ENCODE measurements around the gene MEIS3. TPM values are rescaled to one million over a fixed set of nuclear protein-coding genes. Genes with fewer than 3 reads are reported as not detected.

Gene MEIS3
- total RNA-seq, 2 donors from 2014 or later: 16.2 to 41.6 TPM

DNA sequence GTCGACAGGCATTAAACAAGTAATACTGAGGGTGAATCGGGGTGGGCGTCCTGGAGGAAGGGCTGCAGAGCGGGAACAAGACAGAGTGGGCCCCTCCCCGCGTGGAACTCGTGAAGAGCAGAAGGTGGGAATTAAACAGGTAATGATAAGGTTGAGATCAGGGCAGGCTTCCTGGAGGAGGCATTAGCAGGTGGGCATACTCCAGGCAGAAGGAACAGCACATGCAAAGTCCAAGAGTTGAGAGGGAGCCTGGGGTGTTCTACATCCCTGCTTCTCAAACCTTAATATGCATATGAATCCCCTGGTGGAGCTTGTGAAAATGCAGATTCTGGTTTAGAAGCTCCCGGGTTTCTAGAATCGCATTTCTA lies 29.0 kb upstream of the MEIS3 start:
- Histone ChIP-seq H3K4me3 (no peak overlapping the region), H3K27ac (no peak overlapping the region), H3K9me3 (no peaks in the 10 kb centered on the region), H3K36me3 (no peaks in the 10 kb centered on the region), H3K4me1 (replicated peaks) (no peaks in the 10 kb centered on the region), H3K27me3 (replicated peaks; ENCODE audit: insufficient read depth) (no peaks in the 10 kb centered on the region)
- DNase-seq (ENCODE audit: low spot score): no peak
- intact Hi-C loops (cut with DNase I): no loop called here
- TF ChIP-seq POLR2AphosphoS5 (IDR thresholded peaks at IDR 0.05): no peak
- no peak for TF ChIP-seq POLR2A (IDR thresholded peaks at IDR 0.05)
- TF ChIP-seq, protein P1, sequence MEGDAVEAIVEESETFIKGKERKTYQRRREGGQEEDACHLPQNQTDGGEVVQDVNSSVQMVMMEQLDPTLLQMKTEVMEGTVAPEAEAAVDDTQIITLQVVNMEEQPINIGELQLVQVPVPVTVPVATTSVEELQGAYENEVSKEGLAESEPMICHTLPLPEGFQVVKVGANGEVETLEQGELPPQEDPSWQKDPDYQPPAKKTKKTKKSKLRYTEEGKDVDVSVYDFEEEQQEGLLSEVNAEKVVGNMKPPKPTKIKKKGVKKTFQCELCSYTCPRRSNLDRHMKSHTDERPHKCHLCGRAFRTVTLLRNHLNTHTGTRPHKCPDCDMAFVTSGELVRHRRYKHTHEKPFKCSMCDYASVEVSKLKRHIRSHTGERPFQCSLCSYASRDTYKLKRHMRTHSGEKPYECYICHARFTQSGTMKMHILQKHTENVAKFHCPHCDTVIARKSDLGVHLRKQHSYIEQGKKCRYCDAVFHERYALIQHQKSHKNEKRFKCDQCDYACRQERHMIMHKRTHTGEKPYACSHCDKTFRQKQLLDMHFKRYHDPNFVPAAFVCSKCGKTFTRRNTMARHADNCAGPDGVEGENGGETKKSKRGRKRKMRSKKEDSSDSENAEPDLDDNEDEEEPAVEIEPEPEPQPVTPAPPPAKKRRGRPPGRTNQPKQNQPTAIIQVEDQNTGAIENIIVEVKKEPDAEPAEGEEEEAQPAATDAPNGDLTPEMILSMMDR (IDR thresholded peaks at IDR 0.05): no peak
- 33% methylated on average over 9 of the region's 9 CpGs for WGBS

DNA sequence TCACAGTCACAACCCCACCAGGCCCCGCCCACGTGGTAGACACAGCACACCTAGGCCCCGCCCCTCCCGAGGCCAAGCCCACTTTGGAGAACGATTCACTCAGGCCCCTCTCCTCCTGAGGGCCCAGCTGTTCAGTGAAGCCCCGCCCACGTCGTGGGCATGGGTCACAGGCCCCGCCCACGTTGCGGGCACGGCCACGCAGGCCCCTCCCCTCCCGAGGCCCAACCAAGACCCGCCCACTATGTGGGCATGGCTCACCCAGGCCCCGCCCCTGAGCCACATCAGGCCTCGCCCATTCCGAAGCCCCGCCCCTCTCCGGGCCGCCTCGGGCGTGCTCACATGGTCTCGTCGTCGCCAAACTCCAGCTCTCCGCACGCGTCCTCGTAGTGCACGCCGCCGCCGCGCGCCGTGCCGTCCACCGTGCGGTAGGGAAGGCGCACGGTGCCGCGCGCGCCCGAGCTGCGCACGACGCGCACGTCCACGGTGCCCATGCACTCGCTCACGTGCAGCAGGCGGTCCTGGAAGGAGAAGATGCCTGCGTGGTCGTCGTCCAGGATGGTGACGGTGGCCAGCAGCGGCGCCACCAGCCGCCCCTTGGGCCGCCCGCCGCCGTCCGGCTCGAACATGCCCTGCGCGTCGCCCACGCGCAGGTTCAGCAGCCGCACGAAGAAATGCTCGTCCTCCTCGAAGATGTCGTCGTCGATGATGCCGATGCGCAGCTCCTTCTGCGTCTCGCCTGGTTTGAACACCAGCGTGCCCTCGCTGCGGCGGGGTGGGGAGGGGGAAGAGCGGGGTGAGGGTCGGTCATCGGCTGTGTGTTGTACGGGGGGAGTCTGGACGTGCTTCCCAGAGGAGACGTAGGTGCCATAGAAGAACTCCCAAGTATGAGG lies 28.4 kb upstream of the MEIS3 start:
- intact Hi-C loops (cut with DNase I): no loop called here

DNA sequence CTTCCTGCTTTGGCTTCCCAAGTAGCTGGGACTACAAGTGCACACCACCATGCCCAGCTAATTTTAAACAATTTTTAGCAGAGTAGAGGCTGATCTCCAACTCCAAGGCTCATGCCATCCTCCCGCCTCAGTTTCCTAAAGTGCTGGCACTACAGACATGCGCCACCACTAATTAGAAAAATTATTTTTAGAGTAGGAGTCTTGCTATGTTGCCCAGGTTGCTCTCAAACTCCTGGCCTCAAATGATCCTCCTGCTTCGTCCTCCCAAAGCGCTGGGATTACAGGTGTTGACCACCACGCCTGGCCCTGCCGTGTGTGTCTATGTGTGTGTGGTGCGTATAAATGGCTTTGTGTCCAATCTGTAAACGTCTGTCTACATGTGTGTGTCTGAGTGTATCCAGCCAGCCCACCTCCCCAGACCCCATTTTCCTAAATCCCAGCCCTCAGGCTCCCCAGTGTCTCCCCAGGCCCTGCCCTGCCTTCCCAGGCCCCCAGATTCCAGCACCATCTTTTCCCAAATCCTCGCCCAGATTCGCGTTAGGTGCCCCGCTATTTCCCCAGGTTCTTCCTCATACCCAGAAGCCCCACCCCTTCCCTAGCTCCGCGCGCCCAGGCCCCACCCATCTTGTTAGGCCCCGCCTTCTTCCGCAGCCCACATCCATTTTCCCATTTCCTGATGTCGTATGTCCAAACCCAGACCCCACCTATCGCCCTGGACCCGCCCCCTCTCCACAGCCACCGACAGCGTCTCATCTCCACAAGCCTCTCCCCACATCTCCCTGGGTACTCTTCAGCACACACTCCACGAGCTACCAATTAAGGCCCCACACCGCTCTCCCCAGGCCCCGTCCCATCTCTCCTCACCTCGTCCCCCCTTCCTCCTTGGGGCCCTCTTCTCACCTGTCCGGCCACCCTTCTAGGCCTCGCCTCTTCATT lies 27.5 kb upstream of the MEIS3 start:
- Histone ChIP-seq H3K27ac (no peak overlapping the region), H3K36me3 (no peaks in the 10 kb centered on the region), H3K4me3 (no peak overlapping the region), H3K9me3 (no peaks in the 10 kb centered on the region), H3K27me3 (replicated peaks; ENCODE audit: insufficient read depth) (no peaks in the 10 kb centered on the region), H3K4me1 (replicated peaks) (no peaks in the 10 kb centered on the region)
- intact Hi-C loops (cut with DNase I): no loop called here
- TF ChIP-seq POLR2AphosphoS5 (IDR thresholded peaks at IDR 0.05) (no peak), POLR2A (IDR thresholded peaks at IDR 0.05) (no peak)
- TF ChIP-seq, protein P1 (IDR thresholded peaks at IDR 0.05): no peak
- 15% methylated on average over 28 of the region's 28 CpGs for WGBS
- no peak for DNase-seq (ENCODE audit: low spot score)

More for the DNA sequence above, 28.4 kb upstream of the MEIS3 start:
- Histone ChIP-seq H3K27ac (no peak overlapping the region), H3K4me3 (no peak overlapping the region), H3K4me1 (replicated peaks) (no peaks in the 10 kb centered on the region), H3K36me3 (no peaks in the 10 kb centered on the region), H3K9me3 (no peaks in the 10 kb centered on the region), H3K27me3 (replicated peaks; ENCODE audit: insufficient read depth) (no peaks in the 10 kb centered on the region)
- DNase-seq (ENCODE audit: low spot score): no peak
- TF ChIP-seq POLR2A (IDR thresholded peaks at IDR 0.05): no peak
- TF ChIP-seq, protein P1 (IDR thresholded peaks at IDR 0.05): no peak
- no peak for TF ChIP-seq POLR2AphosphoS5 (IDR thresholded peaks at IDR 0.05)
- 6% methylated on average over 62 of the region's 95 CpGs for WGBS

- H3K4me3 ChIP-seq: no peak overlapping the region
- 3% methylated on average over 21 of the region's 22 CpGs for WGBS
- intact Hi-C loops (cut with DNase I): no loop called here
- H3K27me3 ChIP-seq (replicated peaks; ENCODE audit: insufficient read depth): no peaks in the 10 kb centered on the region
- TF ChIP-seq POLR2AphosphoS5 (IDR thresholded peaks at IDR 0.05): peak; percentile 26
- TF ChIP-seq, protein P1 (IDR thresholded peaks at IDR 0.05): no peak
- H3K9me3 ChIP-seq: no peaks in the 10 kb centered on the region
- DNase-seq (ENCODE audit: low spot score): peak; percentile 44
- H3K36me3 ChIP-seq: no peaks in the 10 kb centered on the region
- no peaks in the 10 kb centered on the region for H3K4me1 ChIP-seq (replicated peaks)
- H3K27ac ChIP-seq: no peak overlapping the region
These were observed 26.6 kb upstream of the MEIS3 start for GRCh38 chr19:47445937-47446402.

Measured in prostate gland (tissue), 2 donors.